ENCODE data around the gene DPY30. TPM values are rescaled to one million over a fixed set of nuclear protein-coding genes. Genes with fewer than 3 reads are reported as not detected.

Gene DPY30
- polyA plus RNA-seq, 1 of the 3 experiments (the other 2 are of a cell fraction), result 155 TPM

DNA sequence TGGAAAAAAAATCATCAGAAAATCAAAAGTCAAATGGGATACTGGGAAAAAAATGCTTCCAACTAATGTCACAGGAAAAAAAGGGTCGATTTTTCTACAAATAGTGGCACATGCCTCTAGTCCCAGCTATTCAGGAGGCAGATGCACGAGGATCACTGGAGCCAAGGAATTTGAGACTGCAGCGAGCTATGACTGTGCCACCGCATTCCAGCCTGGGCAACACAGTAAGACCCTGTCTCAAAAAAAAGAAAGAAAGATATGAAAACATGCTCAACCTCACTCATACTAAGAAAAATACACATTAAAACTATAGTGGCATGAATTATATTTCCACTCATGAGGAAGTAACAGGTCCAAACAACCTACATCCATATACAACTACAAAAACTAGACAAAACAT lies 46.7 kb downstream of the DPY30 start:
- H3F3A ChIP-seq (replicated peaks; ENCODE audit: insufficient read depth), result peaks cover 6% of the 10 kb centered on the region
- H3K9me3 ChIP-seq, result no peaks in the 10 kb centered on the region
- no peaks in the 10 kb centered on the region for H3K9me2 ChIP-seq
- no peak overlapping the region for H3K4me3 ChIP-seq (ENCODE audit: low read depth in 2 of 2, low read length in 1 of 2)
- peaks cover 0 to 11% of the 10 kb centered on the region in 2 experiments; a peak in 1 of 4 replicates for H3K4me1 ChIP-seq (ENCODE audit: control insufficient read depth in 1 of 2, insufficient read depth in 2 of 2, low read depth in 1 of 2, low read length in 1 of 2)
- no peak overlapping the region for H3K9ac ChIP-seq
- WGBS (ENCODE audit: low lambda C conversion rate), result 94% methylated on average over 4 of the region's 4 CpGs
- peaks cover 76% of the 10 kb centered on the region for H4K20me1 ChIP-seq (ENCODE audit: insufficient read depth)
- no peak overlapping the region for H3K4me2 ChIP-seq
- peaks cover 0 to 3% of the 10 kb centered on the region in 2 experiments for H3K36me3 ChIP-seq (replicated peaks in 1 of 2; ENCODE audit: control insufficient read depth in 1 of 2, insufficient read depth in 2 of 2, low read length in 1 of 2)
- DNase-seq, result no peak
- no peak overlapping the region for H2AFZ ChIP-seq (ENCODE audit: low read depth)
- H3K27me3 ChIP-seq (ENCODE audit: insufficient read depth), result no peaks in the 10 kb centered on the region
- POLR2A ChIA-PET, result no interaction called here
- CTCF ChIA-PET, result no interaction called here
- no peak overlapping the region for H3K27ac ChIP-seq (ENCODE audit: low read depth in 2 of 2, low read length in 1 of 2)
- peaks cover 100% of the 10 kb centered on the region for H3K79me2 ChIP-seq (ENCODE audit: insufficient read depth)
- TF ChIP-seq, protein P1, sequence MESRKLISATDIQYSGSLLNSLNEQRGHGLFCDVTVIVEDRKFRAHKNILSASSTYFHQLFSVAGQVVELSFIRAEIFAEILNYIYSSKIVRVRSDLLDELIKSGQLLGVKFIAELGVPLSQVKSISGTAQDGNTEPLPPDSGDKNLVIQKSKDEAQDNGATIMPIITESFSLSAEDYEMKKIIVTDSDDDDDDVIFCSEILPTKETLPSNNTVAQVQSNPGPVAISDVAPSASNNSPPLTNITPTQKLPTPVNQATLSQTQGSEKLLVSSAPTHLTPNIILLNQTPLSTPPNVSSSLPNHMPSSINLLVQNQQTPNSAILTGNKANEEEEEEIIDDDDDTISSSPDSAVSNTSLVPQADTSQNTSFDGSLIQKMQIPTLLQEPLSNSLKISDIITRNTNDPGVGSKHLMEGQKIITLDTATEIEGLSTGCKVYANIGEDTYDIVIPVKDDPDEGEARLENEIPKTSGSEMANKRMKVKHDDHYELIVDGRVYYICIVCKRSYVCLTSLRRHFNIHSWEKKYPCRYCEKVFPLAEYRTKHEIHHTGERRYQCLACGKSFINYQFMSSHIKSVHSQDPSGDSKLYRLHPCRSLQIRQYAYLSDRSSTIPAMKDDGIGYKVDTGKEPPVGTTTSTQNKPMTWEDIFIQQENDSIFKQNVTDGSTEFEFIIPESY (IDR thresholded peaks at IDR 0.05; ENCODE audit: borderline replicate concordance, low read depth), result no peak
- no peak for TF ChIP-seq NRF1 (IDR thresholded peaks at IDR 0.05; ENCODE audit: low read depth, low read length)
- no peak for TF ChIP-seq GATA2 (CRISPR knock-in tag; IDR thresholded peaks at IDR 0.05)
- no peak for TF ChIP-seq SIN3A (IDR thresholded peaks at IDR 0.05; ENCODE audit: borderline replicate concordance, low read depth, low read length)
- no peak for TF ChIP-seq FOXM1 (IDR thresholded peaks at IDR 0.05; ENCODE audit: low read depth)
- TF ChIP-seq JUND (IDR thresholded peaks at IDR 0.05), result no peak
- no peak for TF ChIP-seq TAF1 (IDR thresholded peaks at IDR 0.05; ENCODE audit: borderline replicate concordance, low read depth, low read length)
- TF ChIP-seq FOSL2 (IDR thresholded peaks at IDR 0.05; ENCODE audit: borderline replicate concordance, low read depth), result no peak
- no peak for TF ChIP-seq RAD21 (IDR thresholded peaks at IDR 0.05; ENCODE audit: low read length)
- TF ChIP-seq, protein P2, sequence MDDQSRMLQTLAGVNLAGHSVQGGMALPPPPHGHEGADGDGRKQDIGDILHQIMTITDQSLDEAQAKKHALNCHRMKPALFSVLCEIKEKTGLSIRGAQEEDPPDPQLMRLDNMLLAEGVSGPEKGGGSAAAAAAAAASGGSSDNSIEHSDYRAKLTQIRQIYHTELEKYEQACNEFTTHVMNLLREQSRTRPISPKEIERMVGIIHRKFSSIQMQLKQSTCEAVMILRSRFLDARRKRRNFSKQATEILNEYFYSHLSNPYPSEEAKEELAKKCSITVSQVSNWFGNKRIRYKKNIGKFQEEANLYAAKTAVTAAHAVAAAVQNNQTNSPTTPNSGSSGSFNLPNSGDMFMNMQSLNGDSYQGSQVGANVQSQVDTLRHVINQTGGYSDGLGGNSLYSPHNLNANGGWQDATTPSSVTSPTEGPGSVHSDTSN (IDR thresholded peaks at IDR 0.05), result no peak
- TF ChIP-seq YY1 (IDR thresholded peaks at IDR 0.05; ENCODE audit: low read depth), result no peak

DNA sequence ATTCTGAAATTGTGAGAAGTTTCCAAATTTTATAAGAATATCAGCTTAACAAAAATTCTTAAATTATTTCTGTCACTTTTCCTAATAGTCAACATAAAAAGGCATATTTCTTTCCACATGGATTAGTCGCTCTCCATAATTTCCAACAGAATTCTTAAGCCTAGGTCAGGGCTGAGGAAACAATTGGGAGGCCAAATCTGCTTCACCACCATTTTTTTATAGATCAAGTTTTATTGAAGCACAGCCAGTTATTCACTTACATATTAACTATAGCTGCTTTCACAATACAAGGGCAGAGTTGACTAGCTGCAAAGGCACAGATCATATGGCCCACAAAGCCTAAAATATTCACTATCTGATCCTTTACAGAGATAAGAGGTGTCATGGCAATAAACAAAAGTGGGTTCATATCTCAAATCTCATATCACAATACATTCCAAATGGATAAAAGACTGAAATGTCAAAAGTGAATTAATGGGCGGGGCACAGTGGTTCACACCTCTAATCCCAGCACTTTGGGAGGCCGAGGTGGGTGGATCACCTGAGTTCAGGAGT lies 47.5 kb downstream of the DPY30 start:
- Histone ChIP-seq H3K4me2 (no peak overlapping the region), H3F3A (replicated peaks; ENCODE audit: insufficient read depth) (peaks cover 9% of the 10 kb centered on the region), H3K4me1 (ENCODE audit: control insufficient read depth in 1 of 2, insufficient read depth in 2 of 2, low read depth in 1 of 2, low read length in 1 of 2) (peaks cover 3 to 9% of the 10 kb centered on the region in 2 experiments; a peak in 3 of 4 replicates), H3K27me3 (ENCODE audit: insufficient read depth) (no peaks in the 10 kb centered on the region), H4K20me1 (ENCODE audit: insufficient read depth) (peaks cover 76% of the 10 kb centered on the region), H3K27ac (ENCODE audit: low read depth in 2 of 2, low read length in 1 of 2) (no peak overlapping the region), H2AFZ (ENCODE audit: low read depth) (no peak overlapping the region), H3K9me3 (no peaks in the 10 kb centered on the region), H3K4me3 (ENCODE audit: low read depth in 2 of 2, low read length in 1 of 2) (no peak overlapping the region), H3K9ac (no peak overlapping the region), H3K79me2 (ENCODE audit: insufficient read depth) (peaks cover 100% of the 10 kb centered on the region), H3K36me3 (replicated peaks in 1 of 2; ENCODE audit: control insufficient read depth in 1 of 2, insufficient read depth in 2 of 2, low read length in 1 of 2) (peaks cover 0 to 3% of the 10 kb centered on the region in 2 experiments), H3K9me2 (no peaks in the 10 kb centered on the region)
- DNase-seq, result no peak
- CTCF ChIA-PET, result interaction anchor here (0.7 kb wide), 1 partner anchor 39 kb away, joined by 3 read pairs; no protein-coding TSS in a partner anchor
- WGBS (ENCODE audit: low lambda C conversion rate), result 97% methylated on average over 3 of the region's 3 CpGs
- POLR2A ChIA-PET, result no interaction called here
- TF ChIP-seq NRF1 (IDR thresholded peaks at IDR 0.05; ENCODE audit: low read depth, low read length) (no peak), ELF1 (IDR thresholded peaks at IDR 0.05) (no peak), RXRA (IDR thresholded peaks at IDR 0.05; ENCODE audit: borderline replicate concordance, low read depth) (no peak), GABPA (IDR thresholded peaks at IDR 0.05; ENCODE audit: low read depth) (no peak), TCF12 (IDR thresholded peaks at IDR 0.05) (no peak), YY1 (IDR thresholded peaks at IDR 0.05; ENCODE audit: low read depth) (no peak), RCOR1 (IDR thresholded peaks at IDR 0.05; ENCODE audit: low read length) (no peak), JUND (IDR thresholded peaks at IDR 0.05) (no peak), POLR2AphosphoS5 (IDR thresholded peaks at IDR 0.05; ENCODE audit: low read depth, low read length) (no peak), FOXM1 (IDR thresholded peaks at IDR 0.05; ENCODE audit: low read depth) (no peak), MEF2A (IDR thresholded peaks at IDR 0.05; ENCODE audit: borderline replicate concordance, low read depth) (no peak), MXI1 (IDR thresholded peaks at IDR 0.05; ENCODE audit: low read depth, low read length) (no peak)
- TF ChIP-seq, protein P3, sequence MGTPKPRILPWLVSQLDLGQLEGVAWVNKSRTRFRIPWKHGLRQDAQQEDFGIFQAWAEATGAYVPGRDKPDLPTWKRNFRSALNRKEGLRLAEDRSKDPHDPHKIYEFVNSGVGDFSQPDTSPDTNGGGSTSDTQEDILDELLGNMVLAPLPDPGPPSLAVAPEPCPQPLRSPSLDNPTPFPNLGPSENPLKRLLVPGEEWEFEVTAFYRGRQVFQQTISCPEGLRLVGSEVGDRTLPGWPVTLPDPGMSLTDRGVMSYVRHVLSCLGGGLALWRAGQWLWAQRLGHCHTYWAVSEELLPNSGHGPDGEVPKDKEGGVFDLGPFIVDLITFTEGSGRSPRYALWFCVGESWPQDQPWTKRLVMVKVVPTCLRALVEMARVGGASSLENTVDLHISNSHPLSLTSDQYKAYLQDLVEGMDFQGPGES (IDR thresholded peaks at IDR 0.05; ENCODE audit: low read depth, low read length), result no peak
- TF ChIP-seq, protein P4, sequence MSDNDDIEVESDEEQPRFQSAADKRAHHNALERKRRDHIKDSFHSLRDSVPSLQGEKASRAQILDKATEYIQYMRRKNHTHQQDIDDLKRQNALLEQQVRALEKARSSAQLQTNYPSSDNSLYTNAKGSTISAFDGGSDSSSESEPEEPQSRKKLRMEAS (IDR thresholded peaks at IDR 0.05; ENCODE audit: low read depth), result no peak
- TF ChIP-seq, protein P1 (IDR thresholded peaks at IDR 0.05; ENCODE audit: borderline replicate concordance, low read depth), result no peak
- TF ChIP-seq, protein P2 (IDR thresholded peaks at IDR 0.05), result no peak
